Loucy (cell line): ENCODE results near the gene HIVEP2.

ENCODE experiments used
- H2AFZ ChIP-seq: fragments of 200-600 bp; sonication (generic); 2 replicates; pipeline ENCODE4 v1.6.0; 2016; ENCODE audit warnings: antibody characterized with exemption, mild to moderate bottlenecking, low read length, moderate library complexity
- H3F3A ChIP-seq: fragments of 200-600 bp; 2 replicates; pipeline ENCODE4 v1.6.0; 2016; ENCODE audit warnings: antibody characterized with exemption, low read depth, mild to moderate bottlenecking
- H3K27me3 ChIP-seq: fragments of 200-600 bp; sonication (generic); 2 replicates; pipeline ENCODE4 v1.6.1; 2014; ENCODE audit warnings: low read length, mild to moderate bottlenecking; ENCODE audit not compliant: insufficient read depth, poor library complexity, severe bottlenecking
- H3K36me3 ChIP-seq: fragments of 200-600 bp; sonication (generic); 2 replicates; pipeline ENCODE4 v1.6.1; 2016; ENCODE audit warnings: low read length; ENCODE audit not compliant: insufficient read depth
- H3K4me1 ChIP-seq: fragments of 200-600 bp; sonication (generic); 2 replicates; pipeline ENCODE4 v1.5.1; 2014; ENCODE audit warnings: low read length, mild to moderate bottlenecking; ENCODE audit not compliant: insufficient read depth, poor library complexity, severe bottlenecking
- H3K4me2 ChIP-seq: fragments of 200-600 bp; sonication (generic); 2 replicates; pipeline ENCODE4 v1.6.0; 2014; ENCODE audit warnings: antibody characterized with exemption, low read length, low read depth, mild to moderate bottlenecking; ENCODE audit not compliant: poor library complexity, severe bottlenecking
- H3K4me3 ChIP-seq: fragments of 200-600 bp; sonication (generic); 2 replicates; pipeline ENCODE4 v1.5.1; 2014; ENCODE audit warnings: low read length, mild to moderate bottlenecking, mixed read lengths; ENCODE audit not compliant: poor library complexity, severe bottlenecking
- H3K79me2 ChIP-seq: fragments of 200-600 bp; sonication (generic); 2 replicates; pipeline ENCODE4 v1.6.1; 2014; ENCODE audit warnings: low read length; ENCODE audit not compliant: insufficient read depth
- H3K9ac ChIP-seq: fragments of 200-600 bp; sonication (generic); 2 replicates; pipeline ENCODE4 v1.6.0; 2014; ENCODE audit warnings: mild to moderate bottlenecking, low read depth, low read length, moderate library complexity; ENCODE audit not compliant: poor library complexity, severe bottlenecking
- H3K9me2 ChIP-seq: fragments of 200-600 bp; sonication (generic); replicated peaks from 2 replicates; pipeline ENCODE4 v1.6.1; 2016; ENCODE audit warnings: low read depth, low read length, mixed read lengths
- H3K9me3 ChIP-seq: fragments of 200-600 bp; sonication (generic); 2 replicates; pipeline ENCODE4 v1.6.1; 2014; ENCODE audit warnings: mild to moderate bottlenecking, antibody characterized with exemption, low read length, low read depth; ENCODE audit not compliant: insufficient read depth
- H4K20me1 ChIP-seq: fragments of 200-600 bp; sonication (generic); 2 replicates; pipeline ENCODE4 v1.6.0; 2014; ENCODE audit warnings: antibody characterized with exemption, low read length, mild to moderate bottlenecking; ENCODE audit not compliant: insufficient read depth, poor library complexity, severe bottlenecking
- CTCF ChIP-seq: fragments of 200-600 bp; sonication (generic); conservative IDR thresholded peaks from 2 replicates; pipeline ENCODE4 v1.5.1; 2014; ENCODE audit warnings: mild to moderate bottlenecking, antibody characterized with exemption, low read length
- EZH2phosphoT487 ChIP-seq: fragments of 200-600 bp; IDR thresholded peaks from 2 replicates; pipeline ENCODE4 v1.6.1; 2018; ENCODE audit warnings: antibody characterized with exemption, mild to moderate bottlenecking, moderate library complexity, borderline replicate concordance

Gene HIVEP2

DNA sequence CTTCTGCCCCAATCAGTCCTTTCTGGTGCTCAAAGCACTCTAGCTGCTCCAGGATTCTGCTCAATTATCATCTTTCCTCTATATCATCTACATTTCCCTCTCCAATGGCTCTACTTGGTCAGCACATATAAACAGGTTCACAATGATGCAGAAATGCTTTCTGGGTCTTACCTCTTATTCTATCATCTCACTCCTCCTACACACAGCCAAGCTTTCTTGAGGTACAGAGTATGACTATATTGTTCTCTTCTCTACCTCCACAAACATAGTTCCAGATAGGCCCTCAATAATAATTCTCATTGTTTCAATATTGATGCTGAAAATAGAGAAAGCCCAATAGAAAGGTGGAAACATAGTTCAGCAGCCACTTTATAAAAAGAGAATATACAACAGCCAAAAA is 48.2 kb downstream of the HIVEP2 start:
- Histone ChIP-seq H3K4me3 (no peak overlapping the region), H3K9ac (no peak overlapping the region), H4K20me1 (peaks cover 7% of the 10 kb centered on the region), H3K9me2 (no peaks in the 10 kb centered on the region), H2AFZ (no peak overlapping the region), H3K4me2 (no peak overlapping the region), H3K4me1 (peaks cover 24% of the 10 kb centered on the region), H3K9me3 (no peaks in the 10 kb centered on the region), H3K36me3 (peaks cover 14% of the 10 kb centered on the region; the same call in 1 of the 2 replicates), H3K79me2 (peaks cover 86% of the 10 kb centered on the region), H3K27me3 (no peaks in the 10 kb centered on the region), H3F3A (no peaks in the 10 kb centered on the region)
- TF ChIP-seq EZH2phosphoT487 (no peak), CTCF (no peak)

DNA sequence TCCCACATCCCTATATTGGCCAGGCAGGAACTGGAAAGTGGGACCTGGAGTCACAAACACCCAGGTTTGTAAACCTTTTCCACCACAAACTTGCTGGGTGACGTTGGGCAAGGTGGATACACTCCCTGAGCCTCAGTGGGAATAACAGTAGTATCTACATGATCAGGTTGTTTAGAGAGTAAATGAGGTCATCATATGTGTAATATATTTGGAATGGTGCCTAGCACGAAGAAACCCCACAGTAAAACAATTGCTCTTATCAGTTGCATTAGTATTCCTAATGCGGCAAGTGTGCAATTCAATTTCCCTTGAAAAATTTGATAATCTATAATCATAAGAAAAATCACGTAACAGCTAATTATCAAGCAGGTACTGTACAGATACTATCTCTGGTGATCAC is 51.9 kb downstream of the HIVEP2 start:
- peaks cover 76% of the 10 kb centered on the region for H3K79me2 ChIP-seq
- peaks cover 6% of the 10 kb centered on the region; the same call in 1 of the 2 replicates for H3K36me3 ChIP-seq
- H3K9ac ChIP-seq: no peak overlapping the region
- no peak overlapping the region for H3K4me2 ChIP-seq
- TF ChIP-seq CTCF (no peak), EZH2phosphoT487 (no peak)
- H4K20me1 ChIP-seq: no peaks in the 10 kb centered on the region
- no peaks in the 10 kb centered on the region for H3K27me3 ChIP-seq
- H3K9me3 ChIP-seq: no peaks in the 10 kb centered on the region
- no peak overlapping the region for H3K4me3 ChIP-seq
- H3F3A ChIP-seq: no peaks in the 10 kb centered on the region
- H3K9me2 ChIP-seq: no peaks in the 10 kb centered on the region
- H2AFZ ChIP-seq: no peak overlapping the region
- peaks cover 5% of the 10 kb centered on the region for H3K4me1 ChIP-seq

DNA sequence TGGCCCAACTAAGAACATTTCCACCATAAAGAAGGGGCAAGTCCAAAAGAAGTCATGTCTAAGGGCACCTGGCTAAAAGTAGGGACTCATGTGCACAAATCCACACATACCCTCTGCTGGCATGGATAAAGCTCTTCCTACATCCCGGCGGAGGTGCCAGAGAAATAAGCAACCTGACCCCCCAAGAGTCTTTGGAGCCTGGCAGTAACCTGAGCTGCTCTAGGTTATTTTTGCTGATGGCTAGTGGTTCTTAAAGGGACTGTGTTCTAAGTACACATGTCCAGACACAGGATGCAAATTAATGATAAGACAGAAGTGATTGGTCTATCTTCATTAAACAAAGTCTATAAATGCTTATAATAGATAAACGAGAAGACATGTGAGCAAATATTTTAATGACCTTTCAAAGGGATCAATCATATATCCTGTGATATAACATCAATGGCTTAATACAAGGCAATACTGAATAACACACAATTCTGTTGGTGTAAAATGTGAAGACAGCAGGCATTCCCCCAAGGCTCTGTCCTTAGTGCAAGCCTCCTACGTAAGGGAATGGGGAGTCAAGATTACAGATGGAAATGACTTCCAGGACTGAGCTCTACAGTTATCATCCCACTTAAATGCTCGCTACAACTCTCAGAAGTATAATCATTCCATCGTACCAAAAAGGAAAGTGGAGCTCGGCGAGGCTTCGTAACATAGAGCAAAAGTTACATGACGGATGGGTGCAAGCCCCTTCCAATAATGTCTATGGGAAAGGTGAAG is 52.5 kb downstream of the HIVEP2 start:
- H3K9me3 ChIP-seq: no peaks in the 10 kb centered on the region
- no peak overlapping the region for H2AFZ ChIP-seq
- H3K4me3 ChIP-seq: no peak overlapping the region
- H4K20me1 ChIP-seq: no peaks in the 10 kb centered on the region
- no peaks in the 10 kb centered on the region for H3F3A ChIP-seq
- H3K9me2 ChIP-seq: no peaks in the 10 kb centered on the region
- H3K27me3 ChIP-seq: no peaks in the 10 kb centered on the region
- TF ChIP-seq CTCF (no peak), EZH2phosphoT487 (no peak)
- H3K79me2 ChIP-seq: peaks cover 76% of the 10 kb centered on the region
- no peak overlapping the region for H3K4me2 ChIP-seq
- H3K9ac ChIP-seq: no peak overlapping the region
- peaks cover 7% of the 10 kb centered on the region for H3K4me1 ChIP-seq
- H3K36me3 ChIP-seq: peaks cover 6% of the 10 kb centered on the region; the same call in 1 of the 2 replicates
